GM18502 (cell line): ENCODE results near the gene GNG4.

ENCODE experiments used
- ATAC-seq: cut with Tn5 transposase; IDR thresholded peaks from one replicate; pipeline ENCODE4 v1.9.1; 2021; ENCODE audit warnings: mild to moderate bottlenecking; ENCODE audit not compliant: unreplicated experiment, poor library complexity

Gene GNG4

GRCh38 chr1:235502601-235503402, 146.8 kb downstream of the GNG4 start:
- no peak for ATAC-seq

- no peak for ATAC-seq
These were observed 148.5 kb downstream of the GNG4 start for GRCh38 chr1:235500971-235501540.
